HepG2 (cell line): ENCODE results near the gene LTBR. TPM values are rescaled to one million over a fixed set of nuclear protein-coding genes. Genes with fewer than 3 reads are reported as not detected.

ENCODE experiments used
- ATAC-seq: fragments of 200-7000 bp; cut with Tn5 transposase; 3 replicates; pipeline ENCODE4 v1.9.1; 2020; ENCODE audit warnings: mild to moderate bottlenecking, moderate library complexity
- BruUV-seq: library from RNA; stranded (reverse); fragments of 400-500 nt; replicated peaks from 2 replicates; lab custom pipeline; 2021; lab: Mats Ljungman, UMichigan
- CTCF ChIA-PET: fragments of 300-600 bp; formaldehyde crosslinking; extraction: SDS; loops from one replicate; lab custom pipeline; 2021; ENCODE audit warnings: low total read pairs, inconsistent platforms, low intra/inter-chr PET ratio; lab: Yijun Ruan, JAX
- POLR2A ChIA-PET: fragments of 350-600 bp; sonication (Branson Sonifier 250); formaldehyde crosslinking; loops from one replicate; lab custom pipeline; 2020; ENCODE audit warnings: antibody characterized with exemption, inconsistent platforms; lab: Yijun Ruan, JAX
- DNase-seq: peaks from one replicate; pipeline ENCODE4 v3.0.0-alpha.2; 2015; ENCODE audit warnings: low spot score
- FAIRE-seq: peaks from 3 replicates; lab custom pipeline; 2011; peaks lifted over from hg19 to GRCh38; lab: Jason Lieb, UNC
- H2AFZ ChIP-seq: one replicate; pipeline ENCODE4 v1.6.1; 2011; ENCODE audit warnings: low read length, inconsistent platforms
- H3K27ac ChIP-seq: fragments of 300-600 bp; 3 replicates; pipeline ENCODE4 v1.8.0; 2011; ENCODE audit warnings: mixed run types, mild to moderate bottlenecking, mixed read lengths, low read length, inconsistent platforms; ENCODE audit not compliant: insufficient read depth; ENCODE audit errors: extremely low read length
- H3K27me3 ChIP-seq, 2 experiments: fragments of 200-600 bp in 1 of 2; 2 replicates in 1 of 2; 3 replicates in 1 of 2; pipeline versions ENCODE4 v1.6.0 to v1.8.0; 2011; ENCODE audit warnings: low read length in 2 of 2, mild to moderate bottlenecking in 2 of 2, moderate library complexity in 2 of 2, inconsistent platforms in 1 of 2; ENCODE audit not compliant: insufficient read depth in 2 of 2, control insufficient read depth in 1 of 2
- H3K36me3 ChIP-seq, 2 experiments: fragments of 200-600 bp in 1 of 2; replicated peaks in 1 of 2; 2 replicates in 1 of 2; 3 replicates in 1 of 2; pipeline versions ENCODE4 v1.5.1 to v1.8.0; 2011; ENCODE audit warnings: low read length in 2 of 2, inconsistent platforms in 1 of 2; ENCODE audit not compliant: insufficient read depth in 2 of 2, control insufficient read depth in 1 of 2
- H3K4me1 ChIP-seq: 2 replicates; pipeline ENCODE4 v1.5.1; 2012; ENCODE audit warnings: low read length, inconsistent platforms; ENCODE audit not compliant: insufficient read depth
- H3K4me2 ChIP-seq: 2 replicates; pipeline ENCODE4 v1.6.0; 2011; ENCODE audit warnings: low read depth, low read length, inconsistent platforms
- H3K4me3 ChIP-seq, 3 experiments: fragments of 200-600 bp in 1 of 3; sonication (generic), shearing (Covaris generic) in 1 of 3; replicated peaks in 1 of 3; 2 replicates each; pipeline ENCODE4 v1.5.1; 2011 to 2016; ENCODE audit warnings: low read length in 3 of 3, inconsistent platforms in 2 of 3, low read depth in 2 of 3, mild to moderate bottlenecking in 2 of 3, control low read depth in 1 of 3, mixed read lengths in 1 of 3; ENCODE audit not compliant: insufficient read depth in 1 of 3
- H3K79me2 ChIP-seq: one replicate; pipeline ENCODE4 v1.6.1; 2011; ENCODE audit warnings: low read length, inconsistent platforms; ENCODE audit not compliant: insufficient read depth
- H3K9ac ChIP-seq: 2 replicates; pipeline ENCODE4 v1.6.0; 2011; ENCODE audit warnings: mild to moderate bottlenecking, low read depth, low read length, inconsistent platforms; ENCODE audit not compliant: insufficient read depth
- H3K9me3 ChIP-seq: 2 replicates; pipeline ENCODE4 v1.5.1; 2012; ENCODE audit warnings: mild to moderate bottlenecking, low read length
- H4K20me1 ChIP-seq: 2 replicates; pipeline ENCODE4 v1.6.0; 2011; ENCODE audit warnings: inconsistent platforms, mild to moderate bottlenecking, low read length, moderate library complexity; ENCODE audit not compliant: insufficient read depth
- ATAD3A ChIP-seq: sonication (generic); formaldehyde crosslinking; IDR thresholded peaks from 2 replicates; pipeline ENCODE4 v1.4.0; 2020; ENCODE audit warnings: missing genetic modification reagents
- CCDC6 ChIP-seq: sonication (generic); formaldehyde crosslinking; IDR thresholded peaks from 2 replicates; pipeline ENCODE4 v1.8.1; 2022; ENCODE audit warnings: mild to moderate bottlenecking, missing genetic modification reagents, moderate library complexity
- EP300 ChIP-seq, 3 experiments: sonication (generic) in 1 of 3; formaldehyde crosslinking in 1 of 3; IDR thresholded peaks; 2 replicates each; pipeline versions ENCODE4 v1.5.1 to v1.6.1; 2011 to 2020; ENCODE audit warnings: low read depth in 2 of 3, low read length in 2 of 3, borderline replicate concordance in 1 of 3, improper control_type of control experiment in 1 of 3, mild to moderate bottlenecking in 1 of 3, missing genetic modification reagents in 1 of 3, moderate library complexity in 1 of 3
- HHEX ChIP-seq: IDR thresholded peaks from 2 replicates; pipeline ENCODE4 v1.6.1; 2016; ENCODE audit warnings: control low read depth
- JUND ChIP-seq: sonication (generic); formaldehyde crosslinking; IDR thresholded peaks from 2 replicates; pipeline ENCODE4 v1.8.0; 2022; ENCODE audit warnings: mild to moderate bottlenecking, missing genetic modification reagents
- KAT2B ChIP-seq: fragments of 150-350 bp; IDR thresholded peaks from 2 replicates; pipeline ENCODE4 v1.6.1; 2014; ENCODE audit warnings: low read depth, low read length, borderline replicate concordance
- KLF9 ChIP-seq: IDR thresholded peaks from 2 replicates; pipeline ENCODE4 v1.6.1; 2016; ENCODE audit warnings: low read depth
- LBX2 ChIP-seq: sonication (generic); formaldehyde crosslinking; IDR thresholded peaks from 2 replicates; pipeline ENCODE4 v1.5.0; 2020; ENCODE audit warnings: missing genetic modification reagents, mild to moderate bottlenecking, borderline replicate concordance
- MEIS2 ChIP-seq: sonication (generic); formaldehyde crosslinking; IDR thresholded peaks from 2 replicates; pipeline ENCODE4 v1.9.0; 2021; ENCODE audit warnings: mild to moderate bottlenecking, missing genetic modification reagents
- MIER2 ChIP-seq: IDR thresholded peaks from 2 replicates; pipeline ENCODE4 v1.6.1; 2016; ENCODE audit warnings: missing biosample characterization, missing genetic modification reagents
- POGK ChIP-seq: sonication (generic); formaldehyde crosslinking; conservative IDR thresholded peaks from 2 replicates; pipeline ENCODE4 v1.8.0; 2022; ENCODE audit warnings: mild to moderate bottlenecking, moderate library complexity, missing genetic modification reagents
- RXRB ChIP-seq: IDR thresholded peaks from 2 replicates; pipeline ENCODE4 v1.6.1; 2016; ENCODE audit warnings: borderline replicate concordance, missing genetic modification reagents, missing compliant biosample characterization
- ZHX1 ChIP-seq: sonication (generic); formaldehyde crosslinking; IDR thresholded peaks from 2 replicates; pipeline ENCODE4 v1.8.1; 2022; ENCODE audit warnings: low read depth, mild to moderate bottlenecking, missing genetic modification reagents
- ZNF17 ChIP-seq: sonication (generic); formaldehyde crosslinking; IDR thresholded peaks from 2 replicates; pipeline ENCODE4 v1.5.0; 2020; ENCODE audit warnings: mild to moderate bottlenecking, missing genetic modification reagents
- ZNF496 ChIP-seq: sonication (generic); formaldehyde crosslinking; IDR thresholded peaks from 2 replicates; pipeline ENCODE4 v1.8.1; 2023; ENCODE audit warnings: mild to moderate bottlenecking, moderate library complexity, missing genetic modification reagents; ENCODE audit not compliant: insufficient replicate concordance
- ZNF513 ChIP-seq: sonication (generic); formaldehyde crosslinking; conservative IDR thresholded peaks from 2 replicates; pipeline ENCODE4 v1.5.0; 2020; ENCODE audit warnings: missing genetic modification reagents
- WGBS: methylation state at CpG from one replicate; pipeline ENCODE4 v1.1.6; 2017; ENCODE audit warnings: low lambda C conversion rate; 5-methylcytosine and 5-hydroxymethylcytosine counted together
- in situ Hi-C: cut with HindIII; loops from 2 replicates; pipeline ENCODE4 v1.10.0; 2017; ENCODE audit warnings: low pct_unique_long_range_greater_than_20kb; ENCODE audit not compliant: extremely low pct_ligation_motif_present
- intact Hi-C: fragments of 100-400 bp; cut with micrococcal nuclease; formaldehyde crosslinking; loops from one replicate; pipeline ENCODE4 v1.10.0; 2022; ENCODE audit not compliant: unreplicated experiment
- polyA plus RNA-seq, 8 experiments: library from polyadenylated mRNA; depleted of rRNA in 3 of 8; stranded (reverse) in 7 of 8; unstranded in 1 of 8; fragments of >200 nt; fragmentation: Illumina TruSeq in 4 of 8; extraction: Trizol in 4 of 8; gene quantifications; 2 replicates each; pipeline versions ENCODE4 v1.2.1 to v1.2.3, GENCODE V29; 2011 to 2016; ENCODE audit warnings: low read depth in 4 of 8, missing spikeins in 1 of 8, mixed read lengths in 1 of 8; ENCODE audit not compliant: insufficient read depth in 1 of 8
- total RNA-seq, 5 experiments: library from RNA; depleted of rRNA; stranded (reverse); fragments of >200 nt; fragmentation: Illumina TruSeq; extraction: Trizol; gene quantifications; 2 replicates each; pipeline ENCODE4 v1.2.3, GENCODE V29; 2016; ENCODE audit warnings: low read depth in 1 of 5

Gene LTBR
- total and polyA plus RNA-seq, 2 of the 13 experiments (the other 11 are each of a cell fraction or from before 2014, with no cell fraction given) = 31.4 to 34.8 TPM

GRCh38 chr12:6352193-6353173, 31.5 kb upstream of the LTBR start:
- CTCF ChIA-PET = no interaction called here
- DNase-seq (no peak), FAIRE-seq (no peak), ATAC-seq (peak; percentile 12; the same call in 1 of the 3 replicates)
- no peaks in the 10 kb centered on the region for H3K36me3 ChIP-seq
- H3K4me2 ChIP-seq = no peak overlapping the region
- no peak overlapping the region for H3K9ac ChIP-seq
- H3K27ac ChIP-seq = no peak overlapping the region
- no peaks in the 10 kb centered on the region for H3K79me2 ChIP-seq
- no peaks in the 10 kb centered on the region for H4K20me1 ChIP-seq
- BruUV-seq = no TSS peak
- in situ Hi-C loops (no loop called here), intact Hi-C loops (no loop called here)
- H3K27me3 ChIP-seq = no peaks in the 10 kb centered on the region
- WGBS = 65% methylated on average over 7 of the region's 9 CpGs
- POLR2A ChIA-PET = interaction anchor here (1.8 to 2.5 kb wide), 2 partner anchors 11 to 16 kb away, joined by 6 to 11 read pairs; no protein-coding TSS in a partner anchor
- no peak overlapping the region for H3K4me3 ChIP-seq
- no peaks in the 10 kb centered on the region for H3K9me3 ChIP-seq
- peaks cover 53% of the 10 kb centered on the region for H3K4me1 ChIP-seq
- H2AFZ ChIP-seq = no peak overlapping the region
- TF ChIP-seq ZNF496 (CRISPR knock-in tag) = no peak
- TF ChIP-seq HHEX (CRISPR knock-in tag) = no peak
- TF ChIP-seq MIER2 (CRISPR knock-in tag) = no peak
- TF ChIP-seq KAT2B = no peak
- TF ChIP-seq ZHX1 (CRISPR knock-in tag) = no peak
- no peak for TF ChIP-seq KLF9 (CRISPR knock-in tag)
- no peak for TF ChIP-seq POGK (CRISPR knock-in tag)
- no peak for TF ChIP-seq JUND
- TF ChIP-seq LBX2 (CRISPR knock-in tag) = no peak
- TF ChIP-seq CCDC6 (CRISPR knock-in tag) = no peak
- TF ChIP-seq ZNF17 = no peak
- TF ChIP-seq MEIS2 = no peak
- no peak for TF ChIP-seq ZNF513 (CRISPR knock-in tag)
- no peak for TF ChIP-seq RXRB (CRISPR knock-in tag)
- TF ChIP-seq ATAD3A = no peak
- no peak for TF ChIP-seq EP300 (IDR thresholded peaks at IDR 0.05; ENCODE audit: low read depth in 2 of 2, low read length in 2 of 2)
- no peak for TF ChIP-seq EP300 (CRISPR knock-in tag; IDR thresholded peaks at IDR 0.05; ENCODE audit: borderline replicate concordance)
